Measurements from ENCODE around the gene SERPINA4.

Gene SERPINA4
- 0 reads per million in 4 donors for total RNA-seq

- no peak for DNase-seq
Measured at GRCh38 chr14:94560751-94561655, at the start of gene SERPINA4. TSS of gene SERPINA4 (plus strand) at chr14:94561442. CDS start at chr14:94563483, 2,041 bp downstream.

GRCh38 chr14:94514351-94514750, 46.9 kb upstream of the SERPINA4 start:
- DNase-seq: no peak

GRCh38 chr14:94515426-94515825, 45.8 kb upstream of the SERPINA4 start:
- no peak for DNase-seq

GRCh38 chr14:94515856-94516255, 45.4 kb upstream of the SERPINA4 start:
- DNase-seq: no peak

GRCh38 chr14:94517248-94517640, 44.0 kb upstream of the SERPINA4 start:
- DNase-seq: no peak

- no peak for DNase-seq
Measured at GRCh38 chr14:94517641-94518257, 43.5 kb upstream of the SERPINA4 start.

- no peak for DNase-seq
Measured at GRCh38 chr14:94521375-94522114, 39.7 kb upstream of the SERPINA4 start.

GRCh38 chr14:94522115-94522724, 39.0 kb upstream of the SERPINA4 start:
- DNase-seq: no peak

GRCh38 chr14:94523265-94523664, 38.0 kb upstream of the SERPINA4 start:
- no peak for DNase-seq

- no peak for DNase-seq
Measured at GRCh38 chr14:94524093-94524492, 37.1 kb upstream of the SERPINA4 start.

- no peak for DNase-seq
Measured at GRCh38 chr14:94531187-94531586, 30.1 kb upstream of the SERPINA4 start.

GRCh38 chr14:94532447-94532846, 28.8 kb upstream of the SERPINA4 start:
- DNase-seq: no peak

- no peak for DNase-seq
Measured at GRCh38 chr14:94535506-94535905, 25.7 kb upstream of the SERPINA4 start.

- no peak for DNase-seq
Measured at GRCh38 chr14:94536836-94537235, 24.4 kb upstream of the SERPINA4 start.

GRCh38 chr14:94538070-94538740, 23.0 kb upstream of the SERPINA4 start:
- no peak for DNase-seq

- DNase-seq: no peak
Measured at GRCh38 chr14:94539181-94539580, 22.1 kb upstream of the SERPINA4 start.

GRCh38 chr14:94540031-94540794, 21.0 kb upstream of the SERPINA4 start:
- DNase-seq: no peak

- no peak for DNase-seq
Measured at GRCh38 chr14:94541234-94541975, 19.8 kb upstream of the SERPINA4 start.

GRCh38 chr14:94542111-94542810, 19.0 kb upstream of the SERPINA4 start:
- DNase-seq: no peak

- DNase-seq: no peak
Measured at GRCh38 chr14:94542811-94543440, 18.3 kb upstream of the SERPINA4 start.

Data from T-helper 1 cell (primary cell).